Rectal smooth muscle tissue (tissue), 1 donor: ENCODE results near the gene TNXB.
"Not testable (repeated sequence)": the region's sequence is repeated elsewhere in the genome, so short reads cannot be mapped to it uniquely, and the experiment has no call there.

Experiments
- H3K27ac ChIP-seq: one replicate; pipeline ENCODE4 v1.7.0; 2013; ENCODE audit warnings: low read depth, low read length, inconsistent platforms
- H3K27me3 ChIP-seq: one replicate; pipeline ENCODE4 v1.7.0; 2013; ENCODE audit warnings: low read length; ENCODE audit not compliant: control insufficient read depth, insufficient read depth
- H3K36me3 ChIP-seq: one replicate; pipeline ENCODE4 v1.7.0; 2013; ENCODE audit warnings: low read length; ENCODE audit not compliant: control insufficient read depth, insufficient read depth
- H3K4me1 ChIP-seq: one replicate; pipeline ENCODE4 v1.7.0; 2013; ENCODE audit warnings: low read length; ENCODE audit not compliant: control insufficient read depth, insufficient read depth
- H3K4me3 ChIP-seq: one replicate; pipeline ENCODE4 v1.7.0; 2013; ENCODE audit warnings: low read length
- H3K9ac ChIP-seq: one replicate; pipeline ENCODE4 v1.7.0; 2013; ENCODE audit warnings: low read length

The TNXB gene

DNA sequence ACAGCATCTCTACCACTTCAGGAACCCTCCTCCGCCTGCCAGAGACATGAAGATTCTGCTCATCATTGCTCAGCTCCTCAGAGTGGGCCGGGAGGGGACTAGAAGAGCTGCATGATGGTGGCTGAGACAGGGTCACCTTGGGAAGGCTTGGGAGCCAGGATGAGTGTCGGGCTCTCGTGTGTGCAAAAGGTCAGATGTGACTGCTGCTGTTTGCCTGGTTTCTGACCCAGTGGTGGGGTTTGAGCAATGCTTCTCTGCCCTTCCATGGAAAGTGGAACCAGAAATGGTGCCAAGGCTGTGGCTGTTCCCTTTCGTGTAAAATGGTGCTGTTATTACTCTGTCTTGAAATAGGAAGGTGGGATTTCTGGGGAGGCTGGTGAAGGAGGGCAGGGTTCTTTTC lies 95.4 kb downstream of the TNXB start:
- H3K4me3 ChIP-seq, H3K9ac ChIP-seq, H3K27me3 ChIP-seq, H3K36me3 ChIP-seq, H3K27ac ChIP-seq, H3K4me1 ChIP-seq: not testable (repeated sequence)

DNA sequence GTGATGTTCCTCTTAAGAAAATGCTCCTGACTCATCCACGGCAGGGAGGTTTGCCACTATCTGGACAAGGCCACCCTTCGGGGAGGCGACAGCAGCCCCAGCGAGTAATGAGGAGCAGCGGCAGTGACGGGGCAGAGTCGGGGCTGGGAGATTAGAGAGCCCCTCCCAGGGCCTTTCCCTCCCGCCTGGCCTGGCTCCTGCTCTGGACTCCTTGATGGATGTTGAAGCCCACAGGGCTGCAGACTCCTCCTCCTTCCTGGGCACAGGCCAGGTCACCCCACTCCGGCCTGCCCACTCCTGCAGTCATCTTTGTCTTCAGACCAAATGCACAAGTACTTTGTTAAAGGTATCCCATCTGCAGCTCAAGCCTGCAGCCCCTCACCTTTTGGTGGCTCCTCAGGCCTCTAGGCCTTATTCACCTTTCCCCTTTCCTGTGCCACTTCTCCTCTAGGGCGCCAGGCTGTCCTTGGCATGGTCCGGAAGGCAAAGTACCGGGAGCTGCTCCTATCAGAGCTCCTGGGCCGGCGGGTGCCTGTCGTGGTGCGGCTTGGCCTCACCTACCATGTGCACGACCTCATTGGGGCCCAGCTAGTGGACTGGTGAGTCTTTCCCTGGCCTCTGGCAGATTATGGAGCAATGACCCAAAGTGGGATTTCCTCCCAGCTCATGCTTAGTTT lies 96.1 kb downstream of the TNXB start:
- not testable (repeated sequence) for H3K4me1 ChIP-seq, H3K27ac ChIP-seq, H3K27me3 ChIP-seq, H3K4me3 ChIP-seq, H3K9ac ChIP-seq, H3K36me3 ChIP-seq

DNA sequence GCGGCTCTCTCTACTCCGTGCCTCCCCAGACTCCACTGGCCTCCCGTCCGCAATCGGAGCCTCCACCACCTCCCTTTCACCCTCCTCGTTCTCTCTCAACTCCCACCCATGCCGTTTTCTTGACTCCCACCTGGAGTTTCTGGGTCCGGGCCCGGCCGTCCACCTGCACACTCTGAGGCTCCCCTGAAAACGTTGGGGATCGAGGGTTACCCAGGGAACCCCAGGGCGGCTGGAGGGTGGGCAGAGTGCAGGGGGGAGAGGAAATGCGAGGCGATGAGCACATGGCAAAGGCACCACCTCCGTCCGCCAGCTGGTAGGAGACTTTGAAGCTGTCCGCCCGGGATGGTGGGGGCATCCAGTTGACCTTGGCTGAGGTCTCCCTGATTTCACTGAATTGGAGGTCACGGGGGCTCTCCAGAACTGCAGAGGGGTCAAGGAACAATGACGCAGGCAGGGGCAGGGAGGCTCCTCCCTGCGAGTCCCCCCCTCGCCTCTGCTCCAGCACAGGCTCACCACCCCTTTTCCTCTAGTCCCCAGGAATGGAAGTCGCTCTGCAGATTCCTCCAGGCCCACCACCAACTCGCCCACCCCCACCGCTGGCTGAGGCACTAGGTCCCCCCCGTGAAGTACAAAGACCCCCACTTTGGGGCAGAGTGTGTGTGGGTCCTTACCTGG lies 98.1 kb downstream of the TNXB start:
- not testable (repeated sequence) for H3K27ac ChIP-seq, H3K36me3 ChIP-seq, H3K4me1 ChIP-seq, H3K9ac ChIP-seq, H3K4me3 ChIP-seq, H3K27me3 ChIP-seq

DNA sequence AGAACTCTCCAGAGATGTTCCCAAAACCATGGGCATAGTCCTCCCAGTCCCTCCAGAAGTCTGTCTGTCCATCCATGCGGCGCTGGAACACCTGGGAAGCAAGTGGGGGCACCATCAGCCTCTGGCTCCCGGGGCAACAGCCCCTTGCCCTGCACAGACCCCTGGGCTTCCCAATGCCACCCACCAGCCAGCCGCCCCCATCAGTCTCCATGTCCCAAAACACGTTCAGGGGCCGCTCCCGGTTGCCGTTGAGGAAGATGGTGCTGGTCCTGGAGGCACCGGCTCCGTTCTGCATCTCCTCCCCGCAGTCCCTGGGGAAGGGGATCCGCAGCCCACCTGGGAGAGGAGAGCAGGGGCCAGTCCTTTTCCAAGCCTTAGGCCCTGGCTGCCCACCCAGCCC lies 99.6 kb downstream of the TNXB start:
- not testable (repeated sequence) for H3K9ac ChIP-seq, H3K36me3 ChIP-seq, H3K27me3 ChIP-seq, H3K27ac ChIP-seq, H3K4me3 ChIP-seq, H3K4me1 ChIP-seq

DNA sequence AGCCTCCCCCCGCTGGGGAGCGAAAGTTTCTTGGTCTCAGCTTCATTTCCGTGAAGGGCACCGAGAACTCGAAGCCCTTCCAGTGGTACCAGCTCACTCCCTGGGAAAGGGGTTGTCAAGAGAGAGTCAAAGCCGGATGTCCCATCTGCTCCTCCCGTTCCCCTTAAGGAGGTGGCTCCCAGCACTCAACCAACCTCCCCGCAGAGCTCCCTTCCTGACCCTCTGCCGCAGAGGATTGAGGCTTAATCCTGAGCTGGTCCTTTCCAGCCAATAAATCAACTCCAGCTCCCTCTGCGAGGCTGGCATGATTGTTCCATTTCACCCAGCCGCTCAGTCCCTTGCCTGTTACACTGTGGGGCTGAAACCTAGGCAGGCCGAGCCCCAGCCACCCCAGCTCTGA lies 100.5 kb downstream of the TNXB start:
- H3K36me3 ChIP-seq, H3K9ac ChIP-seq, H3K27ac ChIP-seq, H3K4me1 ChIP-seq, H3K4me3 ChIP-seq, H3K27me3 ChIP-seq: not testable (repeated sequence)

DNA sequence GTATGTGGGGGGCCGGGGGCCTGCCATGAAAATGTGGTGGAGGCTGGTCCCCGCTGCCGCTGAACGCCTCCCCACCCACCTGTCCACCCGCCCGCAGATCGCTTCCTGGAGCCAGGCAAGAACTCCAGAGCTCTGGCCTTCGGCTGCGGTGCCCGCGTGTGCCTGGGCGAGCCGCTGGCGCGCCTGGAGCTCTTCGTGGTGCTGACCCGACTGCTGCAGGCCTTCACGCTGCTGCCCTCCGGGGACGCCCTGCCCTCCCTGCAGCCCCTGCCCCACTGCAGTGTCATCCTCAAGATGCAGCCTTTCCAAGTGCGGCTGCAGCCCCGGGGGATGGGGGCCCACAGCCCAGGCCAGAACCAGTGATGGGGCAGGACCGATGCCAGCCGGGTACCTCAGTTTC lies 101.1 kb downstream of the TNXB start:
- not testable (repeated sequence) for H3K9ac ChIP-seq, H3K27ac ChIP-seq, H3K4me3 ChIP-seq, H3K27me3 ChIP-seq, H3K4me1 ChIP-seq, H3K36me3 ChIP-seq

DNA sequence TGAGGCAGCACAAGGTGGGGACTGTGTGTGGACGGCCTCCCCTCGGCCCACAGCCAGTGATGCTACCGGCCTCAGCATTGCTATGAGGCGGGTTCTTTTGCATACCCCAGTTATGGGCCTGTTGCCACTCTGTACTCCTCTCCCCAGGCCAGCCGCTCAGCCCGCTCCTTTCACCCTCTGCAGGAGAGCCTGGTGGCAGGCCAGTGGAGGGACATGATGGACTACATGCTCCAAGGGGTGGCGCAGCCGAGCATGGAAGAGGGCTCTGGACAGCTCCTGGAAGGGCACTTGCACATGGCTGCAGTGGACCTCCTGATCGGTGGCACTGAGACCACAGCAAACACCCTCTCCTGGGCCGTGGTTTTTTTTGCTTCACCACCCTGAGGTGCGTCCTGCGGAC lies 102.1 kb downstream of the TNXB start:
- H3K27ac ChIP-seq, H3K36me3 ChIP-seq, H3K4me1 ChIP-seq, H3K4me3 ChIP-seq, H3K27me3 ChIP-seq, H3K9ac ChIP-seq: not testable (repeated sequence)

DNA sequence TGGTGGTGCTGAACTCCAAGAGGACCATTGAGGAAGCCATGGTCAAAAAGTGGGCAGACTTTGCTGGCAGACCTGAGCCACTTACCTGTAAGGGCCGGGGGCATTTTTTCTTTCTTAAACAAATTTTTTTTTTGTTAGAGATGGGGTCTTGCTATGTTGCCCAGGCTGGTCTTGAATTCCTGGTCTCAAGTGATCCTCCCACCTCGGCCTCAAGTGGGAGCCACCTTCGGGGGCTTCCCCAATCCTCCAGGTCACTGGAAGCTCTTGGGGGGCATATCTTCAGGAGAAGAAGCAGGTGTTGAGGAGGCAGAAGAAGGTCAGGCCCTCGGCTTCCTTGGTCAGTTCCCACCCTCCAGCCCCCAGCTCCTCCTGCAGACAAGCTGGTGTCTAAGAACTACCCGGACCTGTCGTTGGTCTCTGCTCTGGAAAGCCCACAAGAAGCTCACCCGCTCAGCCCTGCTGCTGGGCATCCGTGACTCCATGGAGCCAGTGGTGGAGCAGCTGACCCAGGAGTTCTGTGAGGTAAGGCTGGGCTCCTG lies 103.1 kb downstream of the TNXB start:
- H3K27ac ChIP-seq, H3K9ac ChIP-seq, H3K4me1 ChIP-seq, H3K4me3 ChIP-seq, H3K36me3 ChIP-seq, H3K27me3 ChIP-seq: not testable (repeated sequence)

DNA sequence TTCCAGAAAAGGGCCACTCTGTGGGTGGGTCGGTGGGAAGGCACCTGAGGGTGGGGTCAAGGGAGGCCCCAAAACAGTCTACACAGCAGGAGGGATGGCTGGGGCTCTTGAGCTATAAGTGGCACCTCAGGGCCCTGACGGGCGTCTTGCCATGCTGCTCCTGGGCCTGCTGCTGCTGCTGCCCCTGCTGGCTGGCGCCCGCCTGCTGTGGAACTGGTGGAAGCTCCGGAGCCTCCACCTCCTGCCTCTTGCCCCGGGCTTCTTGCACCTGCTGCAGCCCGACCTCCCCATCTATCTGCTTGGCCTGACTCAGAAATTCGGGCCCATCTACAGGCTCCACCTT lies 103.6 kb downstream of the TNXB start:
- H3K36me3 ChIP-seq, H3K27me3 ChIP-seq, H3K9ac ChIP-seq, H3K4me1 ChIP-seq, H3K4me3 ChIP-seq, H3K27ac ChIP-seq: not testable (repeated sequence)

DNA sequence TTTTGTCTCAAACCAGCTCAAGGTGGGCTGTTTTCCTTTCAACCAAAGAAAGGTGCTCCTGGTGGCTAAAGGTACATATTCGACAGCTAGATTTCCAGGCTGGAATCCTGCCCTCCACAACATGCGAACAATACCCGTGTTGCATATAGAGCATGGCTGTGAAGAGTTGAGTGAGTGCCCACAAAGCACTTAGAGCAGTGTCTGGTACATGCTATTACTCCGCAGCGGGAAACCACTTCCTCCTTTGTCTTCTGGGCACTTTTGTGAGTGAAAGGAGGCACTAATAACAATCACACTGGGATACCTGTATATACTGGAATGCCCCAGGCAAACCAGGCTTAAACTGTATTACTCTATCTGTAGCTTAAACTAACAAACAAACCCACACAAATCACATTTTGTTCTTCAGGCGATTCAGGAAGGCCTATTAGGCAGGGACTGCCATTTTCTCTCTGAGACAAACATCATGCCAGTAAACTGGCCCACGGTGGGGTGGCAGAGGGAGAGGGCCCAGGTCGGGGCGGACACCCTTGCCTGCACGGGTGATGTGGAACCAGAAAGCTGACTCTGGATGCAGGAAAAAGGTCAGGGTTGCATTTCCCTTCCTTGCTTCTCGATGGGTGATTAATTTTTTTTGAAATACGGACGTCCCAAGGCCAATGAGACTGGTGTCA lies 104.1 kb downstream of the TNXB start:
- H3K4me1 ChIP-seq, H3K27ac ChIP-seq, H3K4me3 ChIP-seq, H3K27me3 ChIP-seq, H3K36me3 ChIP-seq, H3K9ac ChIP-seq: not testable (repeated sequence)

DNA sequence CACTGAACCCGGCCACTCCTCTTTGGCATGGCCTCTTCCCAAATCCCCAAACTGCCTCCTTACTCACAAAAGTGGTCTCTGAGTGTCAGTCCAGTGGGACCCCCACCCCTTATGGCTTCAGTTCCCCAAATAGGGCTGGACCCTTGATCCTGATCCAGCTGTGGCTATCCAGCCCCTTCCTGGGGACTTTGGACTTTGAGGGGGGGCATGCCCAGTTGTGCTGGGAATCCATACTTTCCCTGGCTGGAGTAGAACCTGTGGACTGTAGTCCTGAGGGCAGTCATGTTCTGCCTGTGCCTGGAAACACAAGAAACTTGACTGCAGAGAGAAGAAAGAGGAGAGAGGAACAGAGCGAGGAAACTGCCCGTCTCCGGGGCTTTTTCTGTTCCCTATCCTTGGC lies 104.7 kb downstream of the TNXB start:
- not testable (repeated sequence) for H3K9ac ChIP-seq, H3K27me3 ChIP-seq, H3K4me1 ChIP-seq, H3K36me3 ChIP-seq, H3K4me3 ChIP-seq, H3K27ac ChIP-seq

DNA sequence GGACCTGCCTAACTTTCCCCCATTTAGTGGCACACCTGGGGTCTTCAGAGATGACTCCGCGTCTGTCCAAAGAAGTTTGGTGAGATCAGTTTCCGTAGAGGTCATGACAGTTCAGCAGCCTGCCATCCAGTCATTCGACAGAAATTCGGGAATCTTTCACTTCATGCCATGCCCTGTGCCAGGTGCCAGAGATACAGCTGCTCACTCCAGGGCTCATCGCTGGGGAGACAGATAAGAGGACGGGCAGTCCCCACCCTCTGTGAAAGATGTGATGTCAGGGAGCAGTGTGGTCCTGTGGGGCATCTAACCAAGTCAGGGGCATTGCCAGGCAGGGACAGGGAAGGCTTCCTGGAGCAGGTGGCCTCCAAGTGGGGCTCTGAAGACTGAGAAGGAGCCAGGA lies 105.8 kb downstream of the TNXB start:
- not testable (repeated sequence) for H3K36me3 ChIP-seq, H3K27me3 ChIP-seq, H3K27ac ChIP-seq, H3K9ac ChIP-seq, H3K4me3 ChIP-seq, H3K4me1 ChIP-seq
